ENCODE data around the gene RSPO1. TPM values are rescaled to one million over a fixed set of nuclear protein-coding genes. Genes with fewer than 3 reads are reported as not detected.

RSPO1 gene
- total and polyA plus RNA-seq, 7 donors, result 0.41 to 2.2 (median 0.82) TPM

GRCh38 chr1:37612186-37612585, 22.5 kb downstream of the RSPO1 start:
- intact Hi-C loops (cut with DNase I), result no loop called here
- 65 to 82% methylated on average over 4 of the region's 4 CpGs for WGBS, 2 donors
- H3K36me3 ChIP-seq, result no peaks in the 10 kb centered on the region
- no peak overlapping the region for H3K4me3 ChIP-seq
- TF ChIP-seq POLR2A (IDR thresholded peaks at IDR 0.05) (no peak), CTCF (IDR thresholded peaks at IDR 0.05) (no peak), POLR2AphosphoS5 (IDR thresholded peaks at IDR 0.05) (no peak), EP300 (IDR thresholded peaks at IDR 0.05) (no peak)
- peaks cover 0 to 26% (median 4%) of the 10 kb centered on the region in 4 donors for H3K4me1 ChIP-seq
- no peak for DNase-seq
- peaks cover 0 to 6% (median 0%) of the 10 kb centered on the region in 3 donors for H3K27me3 ChIP-seq
- H3K9me3 ChIP-seq, result no peaks in the 10 kb centered on the region
- H3K27ac ChIP-seq, result no peak overlapping the region

- H3K27ac ChIP-seq, result no peak overlapping the region
- no peak for DNase-seq
- H3K9me3 ChIP-seq, result no peaks in the 10 kb centered on the region
- H3K4me1 ChIP-seq, result peaks cover 0 to 48% (median 25%) of the 10 kb centered on the region in 4 donors
- H3K27me3 ChIP-seq, result no peaks in the 10 kb centered on the region
- intact Hi-C loops (cut with DNase I), result no loop called here
- no peak for TF ChIP-seq EP300 (IDR thresholded peaks at IDR 0.05)
- no peak for TF ChIP-seq POLR2A (IDR thresholded peaks at IDR 0.05)
- TF ChIP-seq POLR2AphosphoS5 (IDR thresholded peaks at IDR 0.05), result no peak
- no peak for TF ChIP-seq CTCF (IDR thresholded peaks at IDR 0.05)
- no peaks in the 10 kb centered on the region for H3K36me3 ChIP-seq
- H3K4me3 ChIP-seq, result no peak overlapping the region
- WGBS, 2 donors, result 64 to 79% methylated on average over 2 of the region's 2 CpGs
These were observed 24.7 kb downstream of the RSPO1 start for GRCh38 chr1:37609994-37610393.

- no peak overlapping the region for H3K27ac ChIP-seq
- no peak for DNase-seq
- peaks cover 0 to 48% (median 26%) of the 10 kb centered on the region in 4 donors for H3K4me1 ChIP-seq
- no peaks in the 10 kb centered on the region for H3K27me3 ChIP-seq
- H3K4me3 ChIP-seq, result no peak overlapping the region
- H3K9me3 ChIP-seq, result no peaks in the 10 kb centered on the region
- 28% methylated on average over 2 of the region's 2 CpGs for WGBS, 2 donors
- no peaks in the 10 kb centered on the region for H3K36me3 ChIP-seq
- TF ChIP-seq POLR2AphosphoS5 (IDR thresholded peaks at IDR 0.05) (no peak), POLR2A (IDR thresholded peaks at IDR 0.05) (no peak), CTCF (IDR thresholded peaks at IDR 0.05) (no peak), EP300 (IDR thresholded peaks at IDR 0.05) (no peak)
- intact Hi-C loops (cut with DNase I), result no loop called here
These were observed 25.7 kb downstream of the RSPO1 start for GRCh38 chr1:37609002-37609401.

- Histone ChIP-seq H3K27ac (peak overlapping the region in 2 of 4 donors; percentile 39 to 43), H3K4me1 (peaks cover 0 to 48% (median 26%) of the 10 kb centered on the region in 4 donors), H3K27me3 (no peaks in the 10 kb centered on the region), H3K9me3 (no peaks in the 10 kb centered on the region), H3K4me3 (no peak overlapping the region), H3K36me3 (no peaks in the 10 kb centered on the region)
- 77 to 82% methylated on average over 15 of the region's 15 CpGs for WGBS, 2 donors
- no peak for DNase-seq
- TF ChIP-seq CTCF (IDR thresholded peaks at IDR 0.05) (no peak), POLR2A (IDR thresholded peaks at IDR 0.05) (no peak), EP300 (IDR thresholded peaks at IDR 0.05) (no peak), POLR2AphosphoS5 (IDR thresholded peaks at IDR 0.05) (no peak)
- intact Hi-C loops (cut with DNase I), result no loop called here
These were observed 28.0 kb downstream of the RSPO1 start for GRCh38 chr1:37606481-37607263.
